Esophagus muscularis mucosa (tissue), 4 donors: Measurements from ENCODE around the gene NISCH. TPM values are rescaled to one million over a fixed set of nuclear protein-coding genes. Genes with fewer than 3 reads are reported as not detected.

Experiments
- DNase-seq: peaks from one replicate; pipeline ENCODE4 v3.0.0-alpha.2; 2017; ENCODE audit errors: extremely low spot score
- H3K27ac ChIP-seq, 4 donors: fragments of 200-600 bp; sonication (generic); replicated peaks in 1 of 4; 1 replicate in 3 of 4; 2 replicates in 1 of 4; pipeline ENCODE4 v1.5.1; 2016 to 2019; ENCODE audit warnings: mild to moderate bottlenecking in 1 of 4
- H3K27me3 ChIP-seq, 4 donors: fragments of 200-600 bp; sonication (generic); one replicate each; pipeline versions ENCODE4 v1.5.1 to v1.6.0; 2016 to 2019
- H3K36me3 ChIP-seq, 4 donors: fragments of 200-600 bp; sonication (generic); one replicate each; pipeline ENCODE4 v1.5.1; 2016 to 2019
- H3K4me1 ChIP-seq, 4 donors: fragments of 200-600 bp; sonication (generic); one replicate each; pipeline ENCODE4 v1.5.1; 2016 to 2019
- H3K4me3 ChIP-seq, 4 donors: fragments of 200-600 bp; sonication (generic); 1 replicate in 2 of 4; 2 replicates in 2 of 4; pipeline ENCODE4 v1.5.1; 2016 to 2019; ENCODE audit warnings: mild to moderate bottlenecking in 4 of 4, moderate library complexity in 1 of 4
- H3K9me3 ChIP-seq, 4 donors: fragments of 200-600 bp; sonication (generic); 1 replicate in 3 of 4; 2 replicates in 1 of 4; pipeline ENCODE4 v1.5.1; 2016 to 2019
- EP300 ChIP-seq: sonication (generic); formaldehyde crosslinking; IDR thresholded peaks from one replicate; pipeline ENCODE4 v1.6.1; 2017; ENCODE audit warnings: antibody characterized with exemption
- POLR2A ChIP-seq: fragments of 450-650 bp; IDR thresholded peaks from one replicate; pipeline ENCODE4 v1.6.1; 2017; ENCODE audit warnings: antibody characterized with exemption, moderate library complexity, mild to moderate bottlenecking, low read depth
- POLR2AphosphoS5 ChIP-seq, 2 donors: sonication (generic); formaldehyde crosslinking; IDR thresholded peaks; one replicate each; pipeline ENCODE4 v1.6.1; 2017; ENCODE audit warnings: antibody characterized with exemption in 2 of 2
- WGBS: methylation state at CpG from one replicate; pipeline ENCODE4 v1.1.5; 2018; 5-methylcytosine and 5-hydroxymethylcytosine counted together
- intact Hi-C: fragments of 100-400 bp; cut with DNase I; formaldehyde crosslinking; loops from one replicate; pipeline ENCODE4 v1.15.1; 2023
- total RNA-seq, 4 donors: library from RNA; depleted of rRNA; stranded (reverse); fragments of >200 nt; gene quantifications; one replicate each; pipeline versions ENCODE4 v1.1.0 to v1.2.1, GENCODE V29; 2016
- TF ChIP-seq, protein P1 (sequence below), 3 experiments: fragments of 200-600 bp in 2 of 3; fragments of 450-650 bp in 1 of 3; sonication (generic) in 2 of 3; IDR thresholded peaks; one replicate each; pipeline ENCODE4 v1.5.1; 2017 to 2019; ENCODE audit warnings: antibody characterized with exemption in 3 of 3, mild to moderate bottlenecking in 2 of 3, moderate library complexity in 1 of 3

The NISCH gene
- total RNA-seq, 4 donors from 2014 or later: 71.9 to 110 (median 88.0) TPM

GRCh38 chr3:52480768-52481715 is 25.6 kb downstream of the NISCH start:
- TF ChIP-seq, protein P1, sequence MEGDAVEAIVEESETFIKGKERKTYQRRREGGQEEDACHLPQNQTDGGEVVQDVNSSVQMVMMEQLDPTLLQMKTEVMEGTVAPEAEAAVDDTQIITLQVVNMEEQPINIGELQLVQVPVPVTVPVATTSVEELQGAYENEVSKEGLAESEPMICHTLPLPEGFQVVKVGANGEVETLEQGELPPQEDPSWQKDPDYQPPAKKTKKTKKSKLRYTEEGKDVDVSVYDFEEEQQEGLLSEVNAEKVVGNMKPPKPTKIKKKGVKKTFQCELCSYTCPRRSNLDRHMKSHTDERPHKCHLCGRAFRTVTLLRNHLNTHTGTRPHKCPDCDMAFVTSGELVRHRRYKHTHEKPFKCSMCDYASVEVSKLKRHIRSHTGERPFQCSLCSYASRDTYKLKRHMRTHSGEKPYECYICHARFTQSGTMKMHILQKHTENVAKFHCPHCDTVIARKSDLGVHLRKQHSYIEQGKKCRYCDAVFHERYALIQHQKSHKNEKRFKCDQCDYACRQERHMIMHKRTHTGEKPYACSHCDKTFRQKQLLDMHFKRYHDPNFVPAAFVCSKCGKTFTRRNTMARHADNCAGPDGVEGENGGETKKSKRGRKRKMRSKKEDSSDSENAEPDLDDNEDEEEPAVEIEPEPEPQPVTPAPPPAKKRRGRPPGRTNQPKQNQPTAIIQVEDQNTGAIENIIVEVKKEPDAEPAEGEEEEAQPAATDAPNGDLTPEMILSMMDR (IDR thresholded peaks at IDR 0.05): no peak
- TF ChIP-seq EP300 (no peak), POLR2AphosphoS5 (IDR thresholded peaks at IDR 0.05) (no peak), POLR2A (no peak)
- peaks cover 27 to 51% (median 36%) of the 10 kb centered on the region in 4 donors for H3K4me1 ChIP-seq
- no peaks in the 10 kb centered on the region for H3K27me3 ChIP-seq
- 78% methylated on average over 27 of the region's 27 CpGs for WGBS
- no peak for DNase-seq
- no peaks in the 10 kb centered on the region for H3K9me3 ChIP-seq
- intact Hi-C loops: no loop called here
- peak overlapping the region in 2 of 4 donors; percentile 58 to 67 for H3K27ac ChIP-seq
- H3K4me3 ChIP-seq: no peak overlapping the region
- peaks cover 52 to 95% (median 80%) of the 10 kb centered on the region in 4 donors for H3K36me3 ChIP-seq

DNA sequence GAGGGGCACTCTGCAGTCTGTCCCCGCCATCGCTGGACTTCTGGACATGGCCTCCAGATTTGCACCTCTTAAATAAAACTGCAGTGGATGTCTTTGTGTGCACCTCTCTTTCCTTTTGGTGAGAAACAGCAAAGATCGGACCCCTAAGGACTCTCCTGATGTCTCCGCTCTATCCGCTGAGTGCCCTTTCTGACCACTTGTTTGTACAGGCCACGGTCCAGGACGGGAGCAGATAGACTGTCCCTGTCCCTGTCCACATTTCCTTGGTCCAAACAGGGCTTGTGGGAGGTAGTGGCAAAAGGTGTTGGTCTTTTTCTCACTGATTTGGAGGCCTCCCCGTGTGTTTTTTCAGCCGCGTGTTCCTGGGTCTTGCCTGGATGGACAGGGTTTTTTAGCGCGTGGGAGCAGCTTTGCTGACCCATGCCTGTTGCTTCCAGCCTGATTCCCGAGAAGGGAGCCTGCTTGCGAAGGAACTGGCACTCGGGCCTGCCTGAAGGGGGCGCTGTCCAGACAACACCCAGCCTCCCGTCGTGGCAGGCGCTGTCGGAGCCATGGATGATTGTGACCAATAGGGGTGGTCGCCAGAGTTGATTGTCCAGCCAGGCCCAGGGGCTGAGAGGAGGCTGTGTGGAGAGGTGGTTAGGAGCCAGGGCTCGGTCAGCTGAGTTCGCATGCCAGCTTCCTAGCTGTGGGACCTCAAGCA is 26.6 kb downstream of the NISCH start:
- peaks cover 27 to 52% (median 36%) of the 10 kb centered on the region in 4 donors for H3K4me1 ChIP-seq
- TF ChIP-seq POLR2A (no peak), POLR2AphosphoS5 (IDR thresholded peaks at IDR 0.05) (no peak), EP300 (no peak)
- TF ChIP-seq, protein P1 (IDR thresholded peaks at IDR 0.05): peak in 2 of 3 experiments; percentile 10 to 31
- H3K4me3 ChIP-seq: no peak overlapping the region
- H3K36me3 ChIP-seq: peaks cover 51 to 95% (median 80%) of the 10 kb centered on the region in 4 donors
- H3K27ac ChIP-seq: peak overlapping the region in 3 of 4 donors; percentile 67 to 84 (median 80)
- H3K9me3 ChIP-seq: no peaks in the 10 kb centered on the region
- no peaks in the 10 kb centered on the region for H3K27me3 ChIP-seq
- WGBS: 95% methylated on average over 10 of the region's 23 CpGs
- intact Hi-C loops: no loop called here
- no peak for DNase-seq

- intact Hi-C loops: no loop called here
- TF ChIP-seq POLR2A: no peak
- no peak for TF ChIP-seq POLR2AphosphoS5 (IDR thresholded peaks at IDR 0.05)
- no peak for TF ChIP-seq EP300
- TF ChIP-seq, protein P1 (IDR thresholded peaks at IDR 0.05): no peak
- no peaks in the 10 kb centered on the region for H3K27me3 ChIP-seq
- H3K36me3 ChIP-seq: peaks cover 51 to 95% (median 80%) of the 10 kb centered on the region in 4 donors
- no peaks in the 10 kb centered on the region for H3K9me3 ChIP-seq
- no peak overlapping the region for H3K4me3 ChIP-seq
- peak overlapping the region; percentile 67 to 84 (median 76) for H3K27ac ChIP-seq
- DNase-seq: no peak
- H3K4me1 ChIP-seq: peaks cover 27 to 52% (median 36%) of the 10 kb centered on the region in 4 donors
- 71% methylated on average over 4 of the region's 14 CpGs for WGBS
Measured at GRCh38 chr3:52483081-52483480, 27.7 kb downstream of the NISCH start.

- Histone ChIP-seq H3K4me3 (no peak overlapping the region), H3K9me3 (no peaks in the 10 kb centered on the region), H3K27me3 (no peaks in the 10 kb centered on the region), H3K27ac (peak overlapping the region; percentile 67 to 84 (median 76)), H3K4me1 (peaks cover 27 to 52% (median 37%) of the 10 kb centered on the region in 4 donors), H3K36me3 (peaks cover 51 to 95% (median 80%) of the 10 kb centered on the region in 4 donors)
- DNase-seq: no peak
- 36% methylated on average over 13 of the region's 13 CpGs for WGBS
- TF ChIP-seq EP300 (no peak), POLR2AphosphoS5 (IDR thresholded peaks at IDR 0.05) (peak; percentile 36 to 55), POLR2A (no peak)
- TF ChIP-seq, protein P1 (IDR thresholded peaks at IDR 0.05): no peak
- intact Hi-C loops: no loop called here
Measured at GRCh38 chr3:52483577-52484381, 28.4 kb downstream of the NISCH start.
